K562 (cell line): ENCODE data around the gene SOX14. TPM values are rescaled to one million over a fixed set of nuclear protein-coding genes. Genes with fewer than 3 reads are reported as not detected.

Experiments used
- ATAC-seq: fragments of 200-7000 bp; cut with Tn5 transposase; 3 replicates; pipeline ENCODE4 v1.9.1; 2020; ENCODE audit warnings: moderate library complexity
- BruUV-seq: library from RNA; stranded (reverse); fragments of 400-500 nt; replicated peaks from 2 replicates; lab custom pipeline; 2021; lab: Mats Ljungman, UMichigan
- CTCF ChIA-PET: fragments of 300-600 bp; formaldehyde crosslinking; extraction: SDS; loops from one replicate; lab custom pipeline; 2021; ENCODE audit warnings: low intra/inter-chr PET ratio; lab: Yijun Ruan, JAX
- POLR2A ChIA-PET: fragments of 300-600, 350-650 bp; sonication (Branson Sonifier 250); formaldehyde crosslinking; extraction: SDS; loops from one replicate; lab custom pipeline; 2021; ENCODE audit warnings: antibody characterized with exemption, inconsistent platforms; lab: Yijun Ruan, JAX
- DNase-seq, 4 experiments: peaks; one replicate each; pipeline versions ENCODE4 v3.0.0 to v3.0.0-alpha.2; 2011 to 2018; ENCODE audit warnings: low spot score in 3 of 4, mixed read lengths in 3 of 4; ENCODE audit errors: extremely low read depth in 1 of 4
- FAIRE-seq: peaks from 2 replicates; lab custom pipeline; 2011; peaks lifted over from hg19 to GRCh38; lab: Jason Lieb, UNC
- H2AFZ ChIP-seq: 2 replicates; pipeline ENCODE4 v1.6.0; 2011; ENCODE audit warnings: low read depth, low read length, control low read depth, inconsistent platforms
- H3K27ac ChIP-seq: fragments of 200-600 bp; 3 replicates; pipeline ENCODE4 v1.8.0; 2011; ENCODE audit warnings: low read depth, mild to moderate bottlenecking, control low read depth, inconsistent platforms, low read length, moderate library complexity, mixed read lengths; ENCODE audit errors: extremely low read depth
- H3K27me3 ChIP-seq, 2 experiments: fragments of 300-600 bp in 1 of 2; 2 replicates in 1 of 2; 3 replicates in 1 of 2; pipeline versions ENCODE4 v1.6.0 to v1.8.0; 2011; ENCODE audit warnings: inconsistent platforms in 2 of 2, low read length in 2 of 2, mild to moderate bottlenecking in 1 of 2, mixed read lengths in 1 of 2, moderate library complexity in 1 of 2; ENCODE audit not compliant: control insufficient read depth in 2 of 2, insufficient read depth in 2 of 2
- H3K36me3 ChIP-seq: fragments of 300-600 bp; 3 replicates; pipeline ENCODE4 v1.8.0; 2011; ENCODE audit warnings: mild to moderate bottlenecking, low read length, inconsistent platforms; ENCODE audit not compliant: control insufficient read depth, insufficient read depth
- H3K4me1 ChIP-seq, 2 experiments: fragments of 200-600 bp in 1 of 2; replicated peaks in 1 of 2; 2 replicates in 1 of 2; 3 replicates in 1 of 2; pipeline versions ENCODE4 v1.5.1 to v1.8.0; 2011; ENCODE audit warnings: inconsistent platforms in 2 of 2, low read length in 2 of 2, mild to moderate bottlenecking in 1 of 2, mixed read lengths in 1 of 2, moderate library complexity in 1 of 2; ENCODE audit not compliant: control insufficient read depth in 2 of 2, insufficient read depth in 2 of 2
- H3K4me2 ChIP-seq: 2 replicates; pipeline ENCODE4 v1.6.1; 2011; ENCODE audit warnings: low read length, control low read depth, inconsistent platforms, mixed read lengths; ENCODE audit not compliant: insufficient read depth
- H3K4me3 ChIP-seq: fragments of 200-600 bp; sonication (generic), shearing (Covaris generic); 2 replicates; pipeline ENCODE4 v1.5.1; 2016; ENCODE audit warnings: control low read depth, inconsistent platforms
- H3K79me2 ChIP-seq: fragments of 200-600 bp; 3 replicates; pipeline ENCODE4 v1.8.0; 2011; ENCODE audit warnings: low read length, inconsistent platforms; ENCODE audit not compliant: control insufficient read depth, insufficient read depth
- H3K9ac ChIP-seq, 2 experiments: 2 replicates each; pipeline versions ENCODE4 v1.6.0 to v1.6.1; 2011; ENCODE audit warnings: low read depth in 2 of 2, low read length in 2 of 2, control low read depth in 1 of 2, inconsistent platforms in 1 of 2, mild to moderate bottlenecking in 1 of 2, mixed read lengths in 1 of 2; ENCODE audit not compliant: insufficient read depth in 1 of 2
- H3K9me1 ChIP-seq: one replicate; pipeline ENCODE4 v1.6.0; 2011; ENCODE audit warnings: inconsistent platforms, mild to moderate bottlenecking, low read length, moderate library complexity; ENCODE audit not compliant: control insufficient read depth, insufficient read depth
- H3K9me3 ChIP-seq: replicated peaks from 2 replicates; pipeline ENCODE4 v1.5.1; 2011; ENCODE audit warnings: low read depth, low read length, inconsistent platforms; ENCODE audit not compliant: control insufficient read depth, insufficient read depth
- H4K20me1 ChIP-seq: replicated peaks from 2 replicates; pipeline ENCODE4 v1.6.1; 2011; ENCODE audit warnings: low read length, inconsistent platforms, mixed read lengths; ENCODE audit not compliant: control insufficient read depth, insufficient read depth
- ELK1 ChIP-seq: sonication (generic); formaldehyde crosslinking; IDR thresholded peaks from 2 replicates; pipeline ENCODE4 v1.8.1; 2022; ENCODE audit warnings: missing genetic modification reagents
- FIP1L1 ChIP-seq: fragments of 200-400 bp; formaldehyde crosslinking; IDR thresholded peaks from 2 replicates; pipeline ENCODE4 v1.6.1; 2018; ENCODE audit warnings: mild to moderate bottlenecking, low read depth, low read length; ENCODE audit not compliant: poor library complexity, severe bottlenecking
- FOXO4 ChIP-seq: fragments of 450-650 bp; formaldehyde crosslinking; IDR thresholded peaks from 2 replicates; pipeline ENCODE4 v1.4.0; 2020; ENCODE audit warnings: mild to moderate bottlenecking, moderate library complexity
- GATAD2B ChIP-seq: fragments of 450-650 bp; IDR thresholded peaks from 2 replicates; pipeline ENCODE4 v1.6.1; 2017; ENCODE audit warnings: mild to moderate bottlenecking, borderline replicate concordance
- HNRNPK ChIP-seq: fragments of 200-400 bp; formaldehyde crosslinking; IDR thresholded peaks from one replicate; pipeline ENCODE4 v1.6.1; 2018; ENCODE audit warnings: mild to moderate bottlenecking, low read depth, low read length; ENCODE audit not compliant: poor library complexity, severe bottlenecking
- HNRNPLL ChIP-seq: fragments of 200-400 bp; formaldehyde crosslinking; IDR thresholded peaks from 2 replicates; pipeline ENCODE4 v1.6.1; 2017; ENCODE audit warnings: low read length, low read depth, mild to moderate bottlenecking; ENCODE audit not compliant: poor library complexity, severe bottlenecking
- MCM5 ChIP-seq: fragments of 450-650 bp; IDR thresholded peaks from 2 replicates; pipeline ENCODE4 v1.6.1; 2016; ENCODE audit warnings: low read depth
- MXI1 ChIP-seq: IDR thresholded peaks from 2 replicates; pipeline ENCODE4 v1.6.1; 2011; ENCODE audit warnings: low read depth, mild to moderate bottlenecking, improper control_type of control experiment, low read length
- XRCC3 ChIP-seq: fragments of 450-650 bp; IDR thresholded peaks from 2 replicates; pipeline ENCODE4 v1.6.1; 2017; ENCODE audit warnings: mild to moderate bottlenecking, moderate library complexity
- ZBTB43 ChIP-seq: sonication (generic); formaldehyde crosslinking; IDR thresholded peaks from 2 replicates; pipeline ENCODE4 v1.8.0; 2023; ENCODE audit warnings: mild to moderate bottlenecking, missing genetic modification reagents
- ZEB2 ChIP-seq: fragments of 450-650 bp; IDR thresholded peaks from 2 replicates; pipeline ENCODE4 v1.6.1; 2016
- ZNF3 ChIP-seq: fragments of 250-450 bp; sonication (Bioruptor Pico); IDR thresholded peaks from 2 replicates; pipeline ENCODE4 v1.5.0; 2021; ENCODE audit warnings: mild to moderate bottlenecking, moderate library complexity
- WGBS: fragments of 100-300 bp; shearing (Covaris generic); methylation state at CpG from one replicate; pipeline ENCODE4 v1.1.6; 2016; ENCODE audit warnings: low coverage, mixed read lengths; ENCODE audit not compliant: insufficient coverage; ENCODE audit errors: missing lambda C conversion rate; 5-methylcytosine and 5-hydroxymethylcytosine counted together
- in situ Hi-C: fragments of 300-500 bp; cut with MboI; formaldehyde crosslinking; loops from 4 replicates; pipeline ENCODE4 v1.15.0; 2018; ENCODE audit warnings: inconsistent platforms, mixed read lengths
- intact Hi-C: fragments of 100-400 bp; cut with micrococcal nuclease; formaldehyde crosslinking; loops from 2 replicates; pipeline ENCODE4 v1.14.2; 2022
- polyA plus RNA-seq, 8 experiments: library from polyadenylated mRNA; depleted of rRNA in 4 of 8; stranded (reverse) in 5 of 8; unstranded in 3 of 8; fragments of >200 nt; fragmentation: Nextera tagmentation in 2 of 8; fragmentation: Illumina TruSeq in 1 of 8; extraction: Ambion mirVana in 2 of 8; extraction: Trizol in 1 of 8; gene quantifications; 2 replicates each; pipeline versions ENCODE4 v1.2.1 to v1.2.3, GENCODE V29; 2011 to 2014; ENCODE audit warnings: inconsistent platforms in 1 of 8, missing spikeins in 1 of 8
- total RNA-seq, 7 experiments: library from RNA; depleted of rRNA in 6 of 7; stranded (reverse); fragments of >200 nt in 6 of 7; fragmentation: Illumina TruSeq in 2 of 7; extraction: Trizol in 2 of 7; gene quantifications; 2 replicates each; pipeline versions ENCODE4 v1.2.1 to v1.2.3, GENCODE V29; 2011 to 2021; ENCODE audit warnings: low replicate concordance in 1 of 7

Gene SOX14
- total and polyA plus RNA-seq, 9 of the 15 experiments (the other 6 are each of a cell fraction or from before 2014, with no cell fraction given) = not detected

- Histone ChIP-seq H3K9me3 (no peaks in the 10 kb centered on the region), H3K27me3 (no peaks in the 10 kb centered on the region), H3K9me1 (no peaks in the 10 kb centered on the region), H2AFZ (no peak overlapping the region), H3K4me3 (no peak overlapping the region), H4K20me1 (no peaks in the 10 kb centered on the region), H3K27ac (no peak overlapping the region), H3K79me2 (no peaks in the 10 kb centered on the region), H3K9ac (no peak overlapping the region), H3K4me1 (no peaks in the 10 kb centered on the region), H3K4me2 (no peak overlapping the region), H3K36me3 (no peaks in the 10 kb centered on the region)
- 0% methylated on average over 4 of the region's 4 CpGs for WGBS
- FAIRE-seq (no peak), ATAC-seq (no peak), DNase-seq (no peak)
- intact Hi-C loops = no loop called here
- TF ChIP-seq MCM5 (no peak), ZNF3 (CRISPR knock-in tag) (no peak), FIP1L1 (no peak), MXI1 (no peak), ZBTB43 (CRISPR knock-in tag) (no peak), ELK1 (CRISPR knock-in tag) (no peak), FOXO4 (CRISPR knock-in tag) (no peak), HNRNPLL (no peak), HNRNPK (no peak), XRCC3 (no peak), GATAD2B (no peak), ZEB2 (no peak)
- no TSS peak for BruUV-seq
- POLR2A ChIA-PET = no interaction called here
- CTCF ChIA-PET = no interaction called here
- in situ Hi-C loops = no loop called here
Observed at GRCh38 chr3:137812023-137812422, 47.9 kb downstream of the SOX14 start.
